Brain microvascular endothelial cell (primary cell): Measurements from ENCODE around the gene MCL1.
"Not testable (repeated sequence)": the region's sequence is repeated elsewhere in the genome, so short reads cannot be mapped to it uniquely, and the experiment has no call there.

ENCODE experiments used
- DNase-seq: peaks from one replicate; pipeline ENCODE4 v3.0.0-alpha.2; 2020
- H3K27ac ChIP-seq: fragments of 250-450 bp; sonication (Bioruptor Pico); 2 replicates; pipeline ENCODE4 v1.5.1; 2020; ENCODE audit warnings: mild to moderate bottlenecking, moderate library complexity
- H3K27me3 ChIP-seq: fragments of 250-450 bp; sonication (Bioruptor Pico); replicated peaks from 2 replicates; pipeline ENCODE4 v1.5.1; 2020; ENCODE audit warnings: mild to moderate bottlenecking
- H3K36me3 ChIP-seq: fragments of 250-450 bp; sonication (Bioruptor Pico); replicated peaks from 2 replicates; pipeline ENCODE4 v1.5.1; 2020; ENCODE audit warnings: mild to moderate bottlenecking
- H3K4me3 ChIP-seq: 2 replicates; pipeline ENCODE4 v1.5.1; 2011; ENCODE audit warnings: low read depth, mild to moderate bottlenecking, control low read depth, low read length, moderate library complexity
- CTCF ChIP-seq: IDR thresholded peaks from 2 replicates; pipeline ENCODE4 v1.5.1; 2011; ENCODE audit warnings: low read depth, mild to moderate bottlenecking, moderate library complexity, low read length, control low read depth, inconsistent platforms; ENCODE audit errors: missing control alignments
- in situ Hi-C: cut with HindIII; loops from 2 replicates; pipeline ENCODE4 v1.10.0; 2017; ENCODE audit warnings: low sequenced_read_pairs, low pct_ligation_motif_present

MCL1 gene

GRCh38 chr1:150613061-150613920, 33.9 kb upstream of the MCL1 start:
- peak; percentile 89 for DNase-seq
- Histone ChIP-seq H3K27ac (peak overlapping the region; percentile 97), H3K27me3 (no peaks in the 10 kb centered on the region), H3K36me3 (no peaks in the 10 kb centered on the region), H3K4me3 (no peak overlapping the region)
- in situ Hi-C loops: no loop called here
- TF ChIP-seq CTCF: no peak

GRCh38 chr1:150612014-150612345, 32.6 kb upstream of the MCL1 start:
- Histone ChIP-seq H3K4me3 (no peak overlapping the region), H3K36me3 (no peaks in the 10 kb centered on the region), H3K27ac (peak overlapping the region; percentile 97), H3K27me3 (no peaks in the 10 kb centered on the region)
- in situ Hi-C loops: no loop called here
- no peak for DNase-seq
- no peak for TF ChIP-seq CTCF

GRCh38 chr1:150610576-150610975, 31.2 kb upstream of the MCL1 start:
- no peak for TF ChIP-seq CTCF
- Histone ChIP-seq H3K27me3 (no peaks in the 10 kb centered on the region), H3K27ac (peak overlapping the region; percentile 97), H3K36me3 (no peaks in the 10 kb centered on the region), H3K4me3 (no peak overlapping the region)
- in situ Hi-C loops: no loop called here
- DNase-seq: no peak

- in situ Hi-C loops: no loop called here
- Histone ChIP-seq H3K4me3 (no peak overlapping the region), H3K36me3 (no peaks in the 10 kb centered on the region), H3K27me3 (no peaks in the 10 kb centered on the region), H3K27ac (peak overlapping the region; percentile 97)
- DNase-seq: no peak
- no peak for TF ChIP-seq CTCF
Observed at GRCh38 chr1:150609732-150610131, 30.3 kb upstream of the MCL1 start.

- H3K27ac ChIP-seq: no peak overlapping the region
- H3K4me3 ChIP-seq: no peak overlapping the region
- no peak for DNase-seq
- no peak for TF ChIP-seq CTCF
- H3K36me3 ChIP-seq: no peaks in the 10 kb centered on the region
- no peaks in the 10 kb centered on the region for H3K27me3 ChIP-seq
- in situ Hi-C loops: no loop called here
Observed at GRCh38 chr1:150606463-150607142, 27.2 kb upstream of the MCL1 start.

- H3K4me3 ChIP-seq, in situ Hi-C loops, DNase-seq, H3K27me3 ChIP-seq, H3K36me3 ChIP-seq: not testable (repeated sequence)
- H3K27ac ChIP-seq: peak overlapping the region; percentile 90
Observed at GRCh38 chr1:150605451-150605731, 26.0 kb upstream of the MCL1 start.
